Neuronal stem cell (in vitro differentiated cells): ENCODE measurements around the gene CROCC.

Experiments
- DNase-seq: peaks from one replicate; pipeline ENCODE4 v3.0.0-alpha.2; 2013; ENCODE audit warnings: low spot score
- H2AFZ ChIP-seq: one replicate; pipeline ENCODE4 v1.6.1; 2013; ENCODE audit warnings: mild to moderate bottlenecking, low read length, inconsistent platforms
- H2AK5ac ChIP-seq: 2 replicates; pipeline ENCODE4 v1.6.1; 2013; ENCODE audit warnings: low read depth, mild to moderate bottlenecking, inconsistent platforms, low read length, moderate library complexity, mixed read lengths
- H2BK120ac ChIP-seq: 2 replicates; pipeline ENCODE4 v1.6.1; 2013; ENCODE audit warnings: low read depth, mild to moderate bottlenecking, inconsistent platforms, low read length, moderate library complexity, mixed read lengths
- H2BK12ac ChIP-seq: one replicate; pipeline ENCODE4 v1.6.1; 2013; ENCODE audit warnings: low read length, inconsistent platforms
- H2BK15ac ChIP-seq: 2 replicates; pipeline ENCODE4 v1.6.1; 2013; ENCODE audit warnings: mild to moderate bottlenecking, low read length, inconsistent platforms, mixed read lengths
- H2BK5ac ChIP-seq: one replicate; pipeline ENCODE4 v1.6.1; 2013; ENCODE audit warnings: inconsistent platforms, mild to moderate bottlenecking, low read length, moderate library complexity
- H3K14ac ChIP-seq: one replicate; pipeline ENCODE4 v1.6.1; 2013; ENCODE audit warnings: low read length, inconsistent platforms
- H3K18ac ChIP-seq: 2 replicates; pipeline ENCODE4 v1.6.1; 2013; ENCODE audit warnings: low read length, inconsistent platforms
- H3K23ac ChIP-seq: 2 replicates; pipeline ENCODE4 v1.6.1; 2013; ENCODE audit warnings: low read depth, mild to moderate bottlenecking, mixed read lengths, low read length, inconsistent platforms; ENCODE audit not compliant: poor library complexity
- H3K27ac ChIP-seq: replicated peaks from 3 replicates; pipeline ENCODE4 v1.5.1; 2013; ENCODE audit warnings: low read length, inconsistent platforms
- H3K27me3 ChIP-seq, 3 experiments: 2 replicates each; pipeline ENCODE4 v1.6.1; 2013; ENCODE audit warnings: low read length in 3 of 3, mild to moderate bottlenecking in 2 of 3, inconsistent platforms in 1 of 3, low read depth in 1 of 3, mixed read lengths in 1 of 3, moderate library complexity in 1 of 3; ENCODE audit not compliant: control insufficient read depth in 3 of 3, insufficient read depth in 3 of 3
- H3K36me3 ChIP-seq, 2 donors: replicated peaks in 1 of 2; 2 replicates each; pipeline ENCODE4 v1.6.1; 2013; ENCODE audit warnings: low read length in 2 of 2; ENCODE audit not compliant: control insufficient read depth in 2 of 2, insufficient read depth in 2 of 2
- H3K4ac ChIP-seq: 2 replicates; pipeline ENCODE4 v1.6.1; 2013; ENCODE audit warnings: inconsistent platforms, mild to moderate bottlenecking, low read length, moderate library complexity
- H3K4me1 ChIP-seq, 2 donors: 1 replicate in 1 of 2; 2 replicates in 1 of 2; pipeline ENCODE4 v1.6.1; 2013; ENCODE audit warnings: low read length in 2 of 2, low read depth in 1 of 2; ENCODE audit not compliant: control insufficient read depth in 2 of 2, insufficient read depth in 1 of 2
- H3K4me2 ChIP-seq: one replicate; pipeline ENCODE4 v1.6.1; 2013; ENCODE audit warnings: mild to moderate bottlenecking, low read length, inconsistent platforms; ENCODE audit not compliant: insufficient read depth, poor library complexity, severe bottlenecking
- H3K4me3 ChIP-seq, 2 donors: 2 replicates each; pipeline ENCODE4 v1.5.1; 2013; ENCODE audit warnings: low read length in 2 of 2, mild to moderate bottlenecking in 2 of 2, inconsistent platforms in 1 of 2, moderate library complexity in 1 of 2
- H3K79me1 ChIP-seq: one replicate; pipeline ENCODE4 v1.6.1; 2013; ENCODE audit warnings: low read depth, mild to moderate bottlenecking, inconsistent platforms, low read length, moderate library complexity
- H3K9ac ChIP-seq: one replicate; pipeline ENCODE4 v1.6.1; 2013; ENCODE audit warnings: mild to moderate bottlenecking, low read depth, low read length, inconsistent platforms; ENCODE audit not compliant: poor library complexity
- H3K9me3 ChIP-seq, 2 donors: replicated peaks in 1 of 2; 2 replicates each; pipeline versions ENCODE3 to v1.6.1; 2013; ENCODE audit warnings: low read length in 2 of 2, mild to moderate bottlenecking in 2 of 2, inconsistent platforms in 1 of 2, low read depth in 1 of 2, mixed read lengths in 1 of 2, moderate library complexity in 1 of 2; ENCODE audit not compliant: control insufficient read depth in 2 of 2, insufficient read depth in 1 of 2
- H4K8ac ChIP-seq: one replicate; pipeline ENCODE4 v1.6.1; 2013; ENCODE audit warnings: low read depth, mild to moderate bottlenecking, inconsistent platforms, low read length, moderate library complexity
- H4K91ac ChIP-seq: one replicate; pipeline ENCODE4 v1.6.1; 2013; ENCODE audit warnings: low read length, low read depth, mild to moderate bottlenecking, inconsistent platforms; ENCODE audit not compliant: poor library complexity
- WGBS, 2 donors: extraction: QIAGEN DNeasy Blood & Tissue Kit; methylation state at CpG; one replicate each; pipeline ENCODE4 v1.1.7; 2013; ENCODE audit warnings: missing lambda C conversion rate in 2 of 2, mixed read lengths in 1 of 2; ENCODE audit not compliant: insufficient read length in 2 of 2, insufficient replicate concordance in 1 of 2; ENCODE audit errors: extremely low coverage in 2 of 2; 5-methylcytosine and 5-hydroxymethylcytosine counted together

The CROCC gene

GRCh38 chr1:17014671-17015567 lies 93.2 kb downstream of the CROCC start:
- Histone ChIP-seq H3K36me3 (peaks cover 8 to 24% of the 10 kb centered on the region in 2 donors), H3K27me3 (peaks cover 0 to 3% (median 2%) of the 10 kb centered on the region in 3 experiments), H2BK12ac (no peak overlapping the region), H4K91ac (no peak overlapping the region), H2AK5ac (no peak overlapping the region), H2BK15ac (no peak overlapping the region), H2AFZ (no peak overlapping the region), H3K79me1 (no peaks in the 10 kb centered on the region), H3K14ac (no peak overlapping the region), H3K4me2 (no peak overlapping the region), H3K9me3 (no peaks in the 10 kb centered on the region), H2BK120ac (no peak overlapping the region), H3K4ac (no peak overlapping the region), H3K23ac (no peak overlapping the region), H3K18ac (no peak overlapping the region), H3K27ac (no peak overlapping the region), H2BK5ac (no peak overlapping the region), H3K9ac (no peak overlapping the region), H3K4me1 (peaks cover 16 to 22% of the 10 kb centered on the region in 2 donors), H4K8ac (no peak overlapping the region), H3K4me3 (no peak overlapping the region)
- no peak for DNase-seq
- no CpG with 5 or more reads among the region's 10 CpGs for WGBS, 2 donors

GRCh38 chr1:17016317-17016661 lies 94.6 kb downstream of the CROCC start:
- H3K9me3 ChIP-seq = no peaks in the 10 kb centered on the region
- no peak overlapping the region for H3K23ac ChIP-seq
- no peak for DNase-seq
- no peak overlapping the region for H3K18ac ChIP-seq
- no peak overlapping the region for H2AK5ac ChIP-seq
- no peaks in the 10 kb centered on the region for H3K79me1 ChIP-seq
- WGBS, 2 donors = no CpG with 5 or more reads among the region's 5 CpGs
- H3K4ac ChIP-seq = no peak overlapping the region
- H4K8ac ChIP-seq = no peak overlapping the region
- no peak overlapping the region for H3K14ac ChIP-seq
- no peak overlapping the region for H3K9ac ChIP-seq
- H3K4me1 ChIP-seq = peaks cover 9 to 17% of the 10 kb centered on the region in 2 donors
- no peak overlapping the region for H2BK120ac ChIP-seq
- peaks cover 20 to 38% of the 10 kb centered on the region in 2 donors for H3K36me3 ChIP-seq
- H2BK5ac ChIP-seq = no peak overlapping the region
- no peak overlapping the region for H2BK15ac ChIP-seq
- H3K4me2 ChIP-seq = no peak overlapping the region
- peak overlapping the region; percentile 60 for H2AFZ ChIP-seq
- no peak overlapping the region for H3K27ac ChIP-seq
- H3K27me3 ChIP-seq = peaks cover 0 to 3% (median 0%) of the 10 kb centered on the region in 3 experiments
- no peak overlapping the region for H2BK12ac ChIP-seq
- H3K4me3 ChIP-seq = peak overlapping the region in 1 of 2 donors; percentile 10
- no peak overlapping the region for H4K91ac ChIP-seq

GRCh38 chr1:17017435-17017834 lies 95.7 kb downstream of the CROCC start:
- H3K14ac ChIP-seq = no peak overlapping the region
- no peak overlapping the region for H2AK5ac ChIP-seq
- H3K23ac ChIP-seq = no peak overlapping the region
- H3K4me2 ChIP-seq = no peak overlapping the region
- no peaks in the 10 kb centered on the region for H3K79me1 ChIP-seq
- no peak overlapping the region for H3K9ac ChIP-seq
- peaks cover 10 to 14% of the 10 kb centered on the region in 2 donors for H3K4me1 ChIP-seq
- H3K4ac ChIP-seq = no peak overlapping the region
- no peak overlapping the region for H4K8ac ChIP-seq
- no peak overlapping the region for H3K4me3 ChIP-seq
- no peak overlapping the region for H2BK5ac ChIP-seq
- DNase-seq = no peak
- no peak overlapping the region for H2BK12ac ChIP-seq
- H3K9me3 ChIP-seq = no peaks in the 10 kb centered on the region
- H4K91ac ChIP-seq = no peak overlapping the region
- no peak overlapping the region for H3K18ac ChIP-seq
- H3K27me3 ChIP-seq = peaks cover 0 to 2% (median 0%) of the 10 kb centered on the region in 3 experiments
- no peak overlapping the region for H2AFZ ChIP-seq
- no peak overlapping the region for H2BK120ac ChIP-seq
- H3K36me3 ChIP-seq = peaks cover 30 to 49% of the 10 kb centered on the region in 2 donors
- no CpG with 5 or more reads among the region's 7 CpGs for WGBS, 2 donors
- H2BK15ac ChIP-seq = no peak overlapping the region
- no peak overlapping the region for H3K27ac ChIP-seq

GRCh38 chr1:17018849-17019248 lies 97.1 kb downstream of the CROCC start:
- H2BK5ac ChIP-seq = no peak overlapping the region
- no peak overlapping the region for H3K18ac ChIP-seq
- no peaks in the 10 kb centered on the region for H3K79me1 ChIP-seq
- H4K8ac ChIP-seq = no peak overlapping the region
- no peak overlapping the region for H2BK120ac ChIP-seq
- DNase-seq = no peak
- no peak overlapping the region for H2AFZ ChIP-seq
- peaks cover 32 to 63% of the 10 kb centered on the region in 2 donors for H3K36me3 ChIP-seq
- no peaks in the 10 kb centered on the region for H3K9me3 ChIP-seq
- no CpG with 5 or more reads among the region's 1 CpG for WGBS, 2 donors
- no peak overlapping the region for H3K27ac ChIP-seq
- H3K14ac ChIP-seq = no peak overlapping the region
- no peak overlapping the region for H3K4me3 ChIP-seq
- H2AK5ac ChIP-seq = no peak overlapping the region
- no peak overlapping the region for H3K9ac ChIP-seq
- H4K91ac ChIP-seq = no peak overlapping the region
- H2BK12ac ChIP-seq = no peak overlapping the region
- H3K4me2 ChIP-seq = no peak overlapping the region
- no peak overlapping the region for H3K4ac ChIP-seq
- no peak overlapping the region for H3K23ac ChIP-seq
- no peaks in the 10 kb centered on the region for H3K27me3 ChIP-seq
- H3K4me1 ChIP-seq = peaks cover 6 to 11% of the 10 kb centered on the region in 2 donors
- H2BK15ac ChIP-seq = no peak overlapping the region
